Hematopoietic multipotent progenitor cell treated with erythropoietin and hydrocortisone succinate and interleukin-3 and kit ligand, for 15 days (in vitro differentiated cells): ENCODE results near the gene ST8SIA4.

Experiments
- DNase-seq: peaks from one replicate; pipeline ENCODE4 v3.0.0-alpha.2; 2015; ENCODE audit warnings: low spot score

The ST8SIA4 gene

GRCh38 chr5:100780376-100780870, 122.7 kb downstream of the ST8SIA4 start:
- no peak for DNase-seq

- no peak for DNase-seq
Measured at GRCh38 chr5:100779669-100780375, 123.3 kb downstream of the ST8SIA4 start.

GRCh38 chr5:100777680-100778300, 125.3 kb downstream of the ST8SIA4 start:
- DNase-seq = no peak

- no peak for DNase-seq
Measured at GRCh38 chr5:100775533-100775855, 127.6 kb downstream of the ST8SIA4 start.

- no peak for DNase-seq
Measured at GRCh38 chr5:100772548-100772947, 130.5 kb downstream of the ST8SIA4 start.

GRCh38 chr5:100772006-100772405, 131.1 kb downstream of the ST8SIA4 start:
- no peak for DNase-seq

GRCh38 chr5:100771181-100771580, 131.9 kb downstream of the ST8SIA4 start:
- DNase-seq = no peak

GRCh38 chr5:100768221-100768620, 134.9 kb downstream of the ST8SIA4 start:
- no peak for DNase-seq

- no peak for DNase-seq
Measured at GRCh38 chr5:100762995-100763394, 140.1 kb downstream of the ST8SIA4 start.

- no peak for DNase-seq
Measured at GRCh38 chr5:100762108-100762507, 141.0 kb downstream of the ST8SIA4 start.

GRCh38 chr5:100761192-100761591, 141.9 kb downstream of the ST8SIA4 start:
- DNase-seq = no peak

GRCh38 chr5:100760688-100761087, 142.4 kb downstream of the ST8SIA4 start:
- DNase-seq = no peak

GRCh38 chr5:100758780-100759179, 144.3 kb downstream of the ST8SIA4 start:
- no peak for DNase-seq

GRCh38 chr5:100758306-100758705, 144.8 kb downstream of the ST8SIA4 start:
- DNase-seq = no peak

- DNase-seq = no peak
Measured at GRCh38 chr5:100757618-100758017, 145.5 kb downstream of the ST8SIA4 start.
